ENCODE data around the gene KLRC2.
"Not testable (repeated sequence)": the region's sequence is repeated elsewhere in the genome, so short reads cannot be mapped to it uniquely, and the experiment has no call there.

DNA sequence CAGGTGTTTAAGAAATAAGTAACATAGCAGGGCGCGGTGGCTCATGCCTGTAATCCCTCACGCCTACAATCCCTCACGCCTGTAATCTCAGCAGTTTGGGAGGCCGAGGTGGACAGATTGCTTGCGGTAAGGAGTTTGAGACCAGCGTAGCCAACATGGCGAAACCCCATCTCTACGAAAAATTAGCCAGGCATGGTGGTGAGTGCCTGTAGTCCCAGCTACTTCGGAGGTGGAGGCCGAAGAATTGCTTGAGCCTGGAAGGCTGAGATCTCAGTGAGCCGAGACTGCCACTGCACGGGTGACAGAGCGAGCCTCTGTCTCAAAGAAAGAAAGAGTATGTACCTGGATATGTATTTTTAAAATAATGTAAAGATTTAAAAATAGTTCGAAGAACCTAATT, 39.6 kb downstream of the KLRC2 start:
- not testable (repeated sequence) for TF ChIP-seq EZH2 (IDR thresholded peaks at IDR 0.05; ENCODE audit: borderline replicate concordance, low read depth, low read length, poor library complexity, severe bottlenecking)
- TF ChIP-seq, protein P1, sequence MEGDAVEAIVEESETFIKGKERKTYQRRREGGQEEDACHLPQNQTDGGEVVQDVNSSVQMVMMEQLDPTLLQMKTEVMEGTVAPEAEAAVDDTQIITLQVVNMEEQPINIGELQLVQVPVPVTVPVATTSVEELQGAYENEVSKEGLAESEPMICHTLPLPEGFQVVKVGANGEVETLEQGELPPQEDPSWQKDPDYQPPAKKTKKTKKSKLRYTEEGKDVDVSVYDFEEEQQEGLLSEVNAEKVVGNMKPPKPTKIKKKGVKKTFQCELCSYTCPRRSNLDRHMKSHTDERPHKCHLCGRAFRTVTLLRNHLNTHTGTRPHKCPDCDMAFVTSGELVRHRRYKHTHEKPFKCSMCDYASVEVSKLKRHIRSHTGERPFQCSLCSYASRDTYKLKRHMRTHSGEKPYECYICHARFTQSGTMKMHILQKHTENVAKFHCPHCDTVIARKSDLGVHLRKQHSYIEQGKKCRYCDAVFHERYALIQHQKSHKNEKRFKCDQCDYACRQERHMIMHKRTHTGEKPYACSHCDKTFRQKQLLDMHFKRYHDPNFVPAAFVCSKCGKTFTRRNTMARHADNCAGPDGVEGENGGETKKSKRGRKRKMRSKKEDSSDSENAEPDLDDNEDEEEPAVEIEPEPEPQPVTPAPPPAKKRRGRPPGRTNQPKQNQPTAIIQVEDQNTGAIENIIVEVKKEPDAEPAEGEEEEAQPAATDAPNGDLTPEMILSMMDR (conservative IDR thresholded peaks at IDR 0.05; ENCODE audit: low read depth, low read length), result not testable (repeated sequence)
